ENCODE results near the gene TSHZ2. TPM values are rescaled to one million over a fixed set of nuclear protein-coding genes. Genes with fewer than 3 reads are reported as not detected.
A peak's percentile ranks its signal among the peaks of the same experiment; 100 is the strongest.
"Not testable (repeated sequence)": the region's sequence is repeated elsewhere in the genome, so short reads cannot be mapped to it uniquely, and the experiment has no call there.

TSHZ2 gene
- total RNA-seq, 1 donor from 2014 or later, result 0.27 TPM

DNA sequence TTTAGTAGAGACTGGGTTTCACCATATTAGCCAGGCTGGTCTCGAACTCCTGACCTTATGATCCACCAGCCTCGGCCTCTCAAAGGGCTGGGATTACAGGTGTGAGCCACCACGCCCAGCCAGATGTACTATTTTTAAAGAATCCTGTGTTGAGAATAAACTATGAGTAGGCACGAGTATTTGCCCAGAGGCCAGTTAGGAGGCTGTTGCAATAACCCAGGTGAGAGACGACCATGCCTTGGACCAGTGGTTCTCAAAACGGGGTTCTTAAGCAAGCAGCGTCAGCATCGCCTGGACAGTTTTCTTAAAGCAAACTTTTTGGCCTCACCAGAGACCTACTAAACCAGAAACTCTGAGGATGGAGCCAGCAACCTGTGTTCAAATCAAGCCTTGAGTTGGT lies 362.7 kb downstream of the TSHZ2 start:
- DNase-seq (ENCODE audit: low read depth), result no peak

DNA sequence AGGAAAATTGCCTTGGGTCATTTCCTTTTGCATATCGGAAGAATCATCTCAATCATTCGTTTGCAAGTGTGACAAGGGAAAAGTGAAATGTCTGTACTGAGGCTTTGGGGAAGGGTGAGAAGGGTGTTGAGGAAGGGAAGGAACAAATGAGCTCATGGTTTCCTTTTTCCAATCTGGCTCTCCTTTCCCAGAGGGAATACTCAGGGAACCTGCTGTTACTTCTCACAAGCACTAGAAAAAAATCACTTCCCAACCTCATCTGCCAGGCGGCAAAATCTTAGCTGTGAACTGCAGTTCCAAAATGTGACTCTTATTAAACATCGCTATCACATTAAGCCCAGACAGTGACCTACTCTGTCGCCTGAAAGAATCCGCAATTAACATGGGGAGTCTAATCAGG lies 363.4 kb downstream of the TSHZ2 start:
- DNase-seq (ENCODE audit: low read depth), result no peak

DNA sequence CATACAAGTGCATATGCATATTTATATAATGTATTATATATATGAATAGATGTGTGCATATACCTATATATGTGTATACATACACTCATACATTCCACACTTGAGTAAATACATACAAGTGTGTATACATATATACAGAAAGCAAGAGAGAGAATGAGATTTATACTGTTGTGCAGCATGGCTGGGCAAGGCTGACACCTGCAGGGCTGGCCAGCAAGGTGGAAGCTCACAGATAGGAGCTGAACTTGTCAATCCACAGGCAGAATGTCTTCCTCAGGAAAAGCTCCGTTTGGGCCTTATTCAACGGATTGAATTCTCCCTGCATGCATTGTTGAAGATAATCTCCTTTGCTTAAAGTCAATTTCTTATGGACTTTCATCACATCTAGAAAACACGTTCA lies 364.7 kb downstream of the TSHZ2 start:
- no peak for DNase-seq (ENCODE audit: low read depth)

DNA sequence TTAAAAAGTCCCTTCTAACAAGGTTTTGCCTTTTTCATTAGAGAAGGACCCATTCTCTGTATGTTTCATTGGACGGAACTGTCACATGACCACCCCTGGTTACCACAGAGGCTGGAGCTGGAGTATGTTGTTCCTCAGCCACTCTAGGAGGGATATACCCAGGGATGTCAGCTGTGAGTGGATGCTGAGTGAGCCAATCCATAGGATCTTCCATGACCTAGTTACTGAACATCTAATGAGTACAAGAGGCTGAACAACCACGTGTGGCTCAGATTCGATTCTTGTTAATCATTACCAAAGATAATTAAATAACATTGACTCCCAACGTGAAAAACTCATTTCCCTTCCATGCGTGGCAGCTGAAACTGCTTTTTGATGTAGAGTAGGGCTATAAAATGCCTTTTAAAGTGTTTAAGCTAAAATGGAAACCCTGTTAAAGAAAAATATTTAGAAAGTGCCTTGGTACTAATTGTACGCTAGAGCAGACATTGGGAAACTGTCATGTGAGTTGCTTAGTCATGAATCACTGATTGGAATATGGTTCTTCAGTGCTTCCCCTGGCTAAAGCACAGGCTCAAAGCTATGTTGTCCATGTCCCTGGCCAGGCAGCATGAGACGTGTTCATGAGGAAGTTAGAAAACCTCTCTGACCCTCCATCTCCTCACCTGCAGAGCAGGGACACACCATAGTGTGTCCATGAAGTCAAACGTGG lies 365.4 kb downstream of the TSHZ2 start:
- no peak for DNase-seq (ENCODE audit: low read depth)

- no peak for DNase-seq (ENCODE audit: low read depth)
Measured at GRCh38 chr20:53338716-53339115, 366.6 kb downstream of the TSHZ2 start.

DNA sequence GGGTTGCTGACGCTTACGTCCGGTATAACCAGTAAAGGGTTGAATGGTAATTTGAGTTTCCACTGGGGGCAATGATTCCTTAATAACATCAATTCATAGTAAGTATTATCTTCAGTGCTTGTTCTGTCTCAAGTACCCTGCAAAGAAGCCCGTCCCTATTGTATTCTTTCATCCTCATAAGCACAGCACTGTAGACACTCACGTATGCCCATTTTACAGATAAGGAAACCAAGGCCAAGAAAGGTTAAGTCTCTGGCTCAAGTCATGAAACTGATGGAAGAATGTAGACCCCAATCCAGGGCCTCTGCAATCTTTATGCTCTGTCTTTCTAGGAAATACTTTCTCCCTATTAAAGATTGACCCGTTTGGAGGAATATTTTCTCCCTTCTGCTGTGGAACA lies 370.3 kb downstream of the TSHZ2 start:
- DNase-seq (ENCODE audit: low read depth), result no peak

DNA sequence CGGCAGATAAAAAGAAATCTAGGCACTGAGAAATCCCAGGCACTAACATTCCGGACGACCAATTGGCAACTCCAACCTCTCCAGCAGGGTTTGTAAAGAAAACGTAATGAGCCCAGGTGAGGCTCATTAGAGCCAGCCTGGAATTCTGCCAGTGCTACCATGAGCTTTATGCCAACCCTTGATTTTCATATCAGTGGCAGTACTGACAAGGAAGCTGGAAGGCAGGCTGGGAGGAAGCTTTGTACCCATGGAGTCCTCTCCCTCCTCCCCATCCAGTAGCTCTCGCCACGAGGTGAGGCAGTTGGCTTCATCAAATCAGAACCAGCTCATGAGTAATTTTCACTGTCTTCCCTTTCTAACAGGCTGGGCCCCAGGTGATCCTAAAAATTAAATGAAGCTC lies 371.3 kb downstream of the TSHZ2 start:
- DNase-seq (ENCODE audit: low read depth), result no peak

DNA sequence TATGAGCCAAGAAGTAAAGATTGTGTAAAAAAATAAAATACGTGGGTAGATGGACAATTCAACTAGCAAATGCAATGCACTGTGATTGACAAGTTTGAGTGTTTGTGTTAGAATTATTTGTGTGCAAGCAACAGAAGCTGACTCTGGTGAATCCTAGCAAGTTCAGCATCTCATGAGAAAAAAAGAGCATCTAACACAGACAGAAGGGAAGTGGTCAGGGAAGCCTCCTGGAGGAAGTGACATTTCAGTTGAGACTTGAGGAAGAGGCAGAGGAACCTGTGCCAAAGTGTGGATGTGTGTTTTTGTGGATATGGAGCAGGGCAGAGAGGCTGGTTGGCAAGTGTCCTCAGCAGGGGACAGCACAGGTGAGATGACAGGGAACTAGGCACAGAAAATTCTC lies 372.7 kb downstream of the TSHZ2 start:
- no peak for DNase-seq (ENCODE audit: low read depth)

DNA sequence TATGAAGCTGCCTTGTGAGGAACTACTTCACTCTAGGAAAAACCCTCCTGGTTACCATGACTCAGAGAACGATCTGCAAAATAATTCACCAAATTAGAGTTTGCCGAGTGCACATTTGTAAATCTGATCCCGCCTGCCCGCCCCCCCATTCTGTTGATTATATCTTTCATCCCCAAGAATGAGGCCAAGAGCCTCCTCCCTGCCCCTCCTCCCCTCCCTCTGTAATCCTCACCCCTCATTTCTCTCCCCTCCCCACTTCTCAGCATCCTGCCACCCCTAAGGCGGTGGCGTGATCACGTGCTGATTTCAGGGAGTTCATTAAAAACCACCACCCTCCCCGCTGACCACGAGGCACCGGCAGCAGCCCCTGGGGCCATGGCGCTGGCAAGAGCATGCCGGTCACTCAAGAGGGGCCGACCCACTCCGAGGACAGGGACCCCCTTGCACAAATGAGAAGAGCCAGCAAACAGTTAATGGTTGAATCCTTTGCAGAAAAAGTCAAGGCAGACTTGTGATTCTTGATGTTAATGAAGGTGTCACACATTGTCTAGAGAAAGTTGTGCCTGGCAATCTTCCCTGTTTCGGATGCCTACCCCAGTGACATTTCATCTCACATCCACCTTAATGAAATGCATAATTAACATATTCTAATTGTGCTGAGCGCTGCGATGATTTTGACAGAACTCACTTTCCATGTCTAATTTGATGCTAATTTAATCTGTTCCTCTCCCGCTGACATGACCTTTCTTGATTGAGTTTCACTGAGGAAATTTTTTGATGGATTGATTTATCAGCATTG lies 373.6 kb downstream of the TSHZ2 start:
- DNase-seq (ENCODE audit: low read depth), result no peak

DNA sequence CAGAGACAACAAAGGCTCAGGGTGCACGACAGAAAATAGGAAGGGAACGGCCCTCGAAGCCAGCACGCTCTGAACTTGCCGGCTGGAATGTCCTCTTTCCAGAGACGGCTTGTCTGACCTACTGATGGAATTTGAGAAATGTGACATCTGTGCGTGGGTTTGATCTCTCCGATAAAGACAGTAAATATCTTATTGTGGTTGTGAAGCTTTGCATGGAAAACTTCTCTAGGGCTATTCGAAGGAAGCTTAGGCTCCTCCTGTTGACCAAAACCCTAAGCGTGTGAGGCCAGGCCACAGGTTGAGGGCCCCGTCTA lies 374.1 kb downstream of the TSHZ2 start:
- peak; percentile 1 for DNase-seq (ENCODE audit: low read depth)

DNA sequence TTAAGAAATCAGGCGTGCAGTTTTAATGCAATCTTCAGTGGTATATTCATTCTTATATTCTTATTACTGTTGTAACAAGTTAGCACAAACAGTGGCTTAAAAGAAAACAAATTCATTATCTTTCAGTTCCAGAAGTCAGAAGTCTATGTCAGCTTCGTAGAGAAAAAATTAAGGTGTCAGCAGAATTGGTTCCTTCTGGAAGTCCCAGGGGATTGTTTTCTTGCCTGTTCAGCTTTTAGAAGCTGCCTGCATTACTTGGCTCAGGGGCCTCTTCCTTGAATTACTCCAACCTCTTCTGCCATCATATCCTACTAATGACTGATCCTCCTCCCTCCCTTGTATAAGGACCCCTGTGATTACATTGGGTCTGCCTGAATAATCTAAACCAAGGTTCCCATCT lies 377.6 kb downstream of the TSHZ2 start:
- DNase-seq (ENCODE audit: low read depth), result no peak

DNA sequence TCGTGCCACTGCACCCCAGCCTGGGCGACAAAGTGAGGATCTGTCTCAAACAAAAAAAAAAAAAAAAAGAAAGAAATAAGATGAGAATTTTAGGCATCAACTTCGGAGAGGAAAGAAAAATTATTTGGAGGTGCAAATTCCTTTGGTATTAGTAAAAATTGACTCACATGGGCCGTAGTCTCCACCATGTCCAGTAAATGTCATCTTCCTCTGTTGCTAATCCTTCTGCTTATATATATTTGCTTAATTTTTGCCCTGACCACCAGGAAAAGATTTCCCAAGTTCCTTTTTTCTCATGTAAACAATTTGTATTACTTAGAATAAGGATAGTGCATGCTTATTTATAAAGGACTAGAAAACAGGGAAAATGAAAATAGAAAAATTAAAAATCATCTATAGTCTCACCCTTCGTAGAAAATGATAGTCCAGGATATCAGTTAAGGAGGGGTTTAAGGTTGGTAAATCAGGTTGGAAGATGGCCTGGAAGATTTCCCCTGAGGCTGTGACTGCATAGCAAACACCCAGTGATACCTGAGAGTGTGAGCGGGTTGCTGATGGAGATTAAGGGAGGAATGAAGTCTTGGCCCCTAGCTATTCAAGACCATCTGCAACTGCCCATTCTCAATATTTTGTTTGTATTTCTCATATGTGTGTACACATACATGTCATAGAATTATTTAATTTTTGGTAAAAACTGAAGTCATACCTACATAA lies 380.7 kb downstream of the TSHZ2 start:
- no peak for DNase-seq (ENCODE audit: low read depth)

- DNase-seq (ENCODE audit: low read depth), result no peak
Measured at GRCh38 chr20:53354314-53354713, 382.2 kb downstream of the TSHZ2 start.

- no peak for DNase-seq (ENCODE audit: low read depth)
Measured at GRCh38 chr20:53355790-53356189, 383.6 kb downstream of the TSHZ2 start.

DNA sequence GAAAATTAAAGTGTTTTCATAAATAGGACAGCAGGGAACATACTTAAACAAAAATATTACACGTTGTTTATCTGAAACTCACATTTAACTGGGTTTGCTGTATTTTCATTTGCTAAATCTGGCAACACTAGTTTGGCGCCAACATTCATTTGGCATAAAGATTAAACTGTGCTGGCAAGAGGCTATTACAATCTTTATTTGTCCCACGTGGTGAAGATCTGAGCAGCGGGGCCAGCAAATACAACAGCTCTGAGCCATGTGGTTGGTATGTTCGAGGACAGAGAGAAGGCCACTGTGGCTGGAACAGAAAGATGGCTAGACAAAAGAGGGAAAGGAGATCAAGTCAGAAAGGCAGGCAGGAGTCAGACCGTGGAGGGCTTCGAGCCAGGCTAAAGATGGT lies 387.3 kb downstream of the TSHZ2 start:
- DNase-seq (ENCODE audit: low read depth), result no peak

GRCh38 chr20:53360852-53361251 lies 388.7 kb downstream of the TSHZ2 start:
- DNase-seq (ENCODE audit: low read depth), result no peak

GRCh38 chr20:53362736-53363135 lies 390.6 kb downstream of the TSHZ2 start:
- no peak for DNase-seq (ENCODE audit: low read depth)

- no peak for DNase-seq (ENCODE audit: low read depth)
Measured at GRCh38 chr20:53364646-53365045, 392.5 kb downstream of the TSHZ2 start.

GRCh38 chr20:53365076-53365475 lies 392.9 kb downstream of the TSHZ2 start:
- no peak for DNase-seq (ENCODE audit: low read depth)

DNA sequence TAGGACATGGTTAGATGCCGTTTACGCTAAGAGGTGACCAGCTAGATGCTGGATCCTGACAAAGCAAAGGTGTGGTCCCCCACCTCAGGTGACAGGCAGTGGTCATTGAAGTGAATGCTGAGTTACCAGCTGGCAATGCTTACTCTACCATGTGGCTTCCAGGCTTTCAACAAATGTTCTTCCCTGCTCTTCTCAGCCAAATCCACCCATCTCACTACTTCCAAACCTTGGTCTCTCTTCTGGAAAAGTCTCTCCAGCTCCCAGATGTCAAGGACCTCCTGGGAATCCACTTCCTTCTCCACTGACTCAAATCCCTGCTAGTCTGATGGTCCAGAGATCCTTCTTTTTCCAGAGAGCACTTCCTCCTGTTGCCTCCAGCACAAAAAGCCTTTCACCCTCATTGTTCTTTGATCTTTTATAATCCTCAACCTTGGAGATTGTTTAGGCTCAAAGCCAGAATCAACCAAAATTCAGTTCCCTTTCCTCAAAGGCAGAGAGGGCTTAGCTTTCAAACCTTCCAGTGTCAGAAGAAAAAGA lies 393.4 kb downstream of the TSHZ2 start:
- DNase-seq (ENCODE audit: low read depth), result no peak

DNA sequence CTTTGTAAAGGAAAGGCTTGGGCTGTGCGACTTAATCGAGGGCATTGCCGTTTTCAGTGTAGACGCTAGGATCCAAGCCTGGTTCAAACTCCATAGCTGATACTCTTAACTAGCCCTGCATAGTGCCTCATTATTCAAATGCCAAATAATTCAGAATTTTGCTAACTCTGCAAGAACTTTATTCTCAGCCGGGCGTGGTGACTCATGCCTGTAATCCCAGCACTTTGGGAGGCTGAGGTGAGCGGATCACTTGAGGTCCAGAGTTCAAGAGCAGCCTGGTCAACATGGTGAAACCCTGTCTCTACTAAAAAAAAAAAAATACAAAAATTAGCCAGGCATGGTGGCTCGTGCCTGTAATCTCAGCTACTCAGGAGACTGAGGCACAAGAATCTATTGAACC lies 394.8 kb downstream of the TSHZ2 start:
- not testable (repeated sequence) for DNase-seq (ENCODE audit: low read depth)

- DNase-seq (ENCODE audit: low read depth), result no peak
Measured at GRCh38 chr20:53369871-53370270, 397.7 kb downstream of the TSHZ2 start.
